HG02973 (cell line): Measurements from ENCODE around the gene PDZD8.
"Not testable (repeated sequence)": the region's sequence is repeated elsewhere in the genome, so short reads cannot be mapped to it uniquely, and the experiment has no call there.

Source experiments
- ATAC-seq: cut with Tn5 transposase; IDR thresholded peaks from one replicate; pipeline ENCODE4 v1.9.1; 2021; ENCODE audit warnings: moderate library complexity; ENCODE audit not compliant: unreplicated experiment

PDZD8 gene

GRCh38 chr10:117298219-117298618 is 77.0 kb downstream of the PDZD8 start:
- ATAC-seq = no peak

GRCh38 chr10:117294735-117295134 is 80.5 kb downstream of the PDZD8 start:
- ATAC-seq = no peak

- no peak for ATAC-seq
Measured at GRCh38 chr10:117294039-117294645, 81.1 kb downstream of the PDZD8 start.

GRCh38 chr10:117290872-117291271 is 84.4 kb downstream of the PDZD8 start:
- ATAC-seq = not testable (repeated sequence)

GRCh38 chr10:117284716-117285494 is 90.3 kb downstream of the PDZD8 start:
- no peak for ATAC-seq

- ATAC-seq = no peak
Measured at GRCh38 chr10:117277675-117278074, 97.6 kb downstream of the PDZD8 start.

GRCh38 chr10:117275121-117275520 is 100.1 kb downstream of the PDZD8 start:
- ATAC-seq = no peak

- ATAC-seq = no peak
Measured at GRCh38 chr10:117274509-117274908, 100.7 kb downstream of the PDZD8 start.

- no peak for ATAC-seq
Measured at GRCh38 chr10:117273980-117274379, 101.3 kb downstream of the PDZD8 start.

GRCh38 chr10:117272195-117273076 is 102.8 kb downstream of the PDZD8 start:
- ATAC-seq = no peak

- ATAC-seq = no peak
Measured at GRCh38 chr10:117271427-117271826, 103.8 kb downstream of the PDZD8 start.

GRCh38 chr10:117268907-117269306 is 106.3 kb downstream of the PDZD8 start:
- ATAC-seq = no peak

- no peak for ATAC-seq
Measured at GRCh38 chr10:117268258-117268657, 107.0 kb downstream of the PDZD8 start.

GRCh38 chr10:117266812-117267211 is 108.4 kb downstream of the PDZD8 start:
- ATAC-seq = no peak

GRCh38 chr10:117266400-117266799 is 108.8 kb downstream of the PDZD8 start:
- no peak for ATAC-seq

GRCh38 chr10:117264782-117265181 is 110.5 kb downstream of the PDZD8 start:
- no peak for ATAC-seq

- ATAC-seq = no peak
Measured at GRCh38 chr10:117262903-117263293, 112.3 kb downstream of the PDZD8 start.

- ATAC-seq = no peak
Measured at GRCh38 chr10:117262291-117262902, 112.8 kb downstream of the PDZD8 start.

- ATAC-seq = no peak
Measured at GRCh38 chr10:117261501-117261900, 113.7 kb downstream of the PDZD8 start.

- ATAC-seq = no peak
Measured at GRCh38 chr10:117260084-117260483, 115.2 kb downstream of the PDZD8 start.

GRCh38 chr10:117259279-117259678 is 116.0 kb downstream of the PDZD8 start:
- ATAC-seq = no peak
